Mesendoderm (in vitro differentiated cells): ENCODE measurements around the gene MRPS14.

ENCODE experiments used
- DNase-seq: peaks from one replicate; pipeline ENCODE4 v3.0.0; 2013
- H2AK5ac ChIP-seq: 2 replicates; pipeline ENCODE4 v1.6.1; 2013; ENCODE audit warnings: low read length, inconsistent platforms
- H2BK120ac ChIP-seq: 2 replicates; pipeline ENCODE4 v1.6.1; 2013; ENCODE audit warnings: low read depth, mild to moderate bottlenecking, low read length, moderate library complexity, mixed read lengths
- H2BK15ac ChIP-seq: replicated peaks from 2 replicates; pipeline ENCODE4 v1.6.1; 2013; ENCODE audit warnings: low read depth, mild to moderate bottlenecking, moderate library complexity
- H2BK5ac ChIP-seq: 2 replicates; pipeline ENCODE4 v1.6.1; 2013; ENCODE audit warnings: low read length, inconsistent platforms
- H3K18ac ChIP-seq: 2 replicates; pipeline ENCODE4 v1.6.1; 2013; ENCODE audit warnings: mild to moderate bottlenecking, low read length, mixed read lengths
- H3K23ac ChIP-seq: one replicate; pipeline ENCODE4 v1.6.1; 2013; ENCODE audit warnings: low read length
- H3K27ac ChIP-seq: 2 replicates; pipeline ENCODE4 v1.5.1; 2013; ENCODE audit warnings: low read depth, mild to moderate bottlenecking, inconsistent platforms, low read length, moderate library complexity
- H3K27me3 ChIP-seq: 2 replicates; pipeline ENCODE4 v1.6.1; 2013; ENCODE audit warnings: low read length, control low read depth, mild to moderate bottlenecking, inconsistent platforms; ENCODE audit not compliant: insufficient read depth, poor library complexity
- H3K36me3 ChIP-seq: 2 replicates; pipeline ENCODE4 v1.6.1; 2013; ENCODE audit warnings: low read length, inconsistent platforms; ENCODE audit not compliant: control insufficient read depth, insufficient read depth
- H3K4ac ChIP-seq: one replicate; pipeline ENCODE4 v1.6.1; 2013; ENCODE audit warnings: low read depth, mild to moderate bottlenecking, low read length, moderate library complexity
- H3K4me1 ChIP-seq: 2 replicates; pipeline ENCODE4 v1.6.1; 2013; ENCODE audit warnings: low read depth, low read length, inconsistent platforms; ENCODE audit not compliant: control insufficient read depth
- H3K4me2 ChIP-seq: 2 replicates; pipeline ENCODE4 v1.6.1; 2013; ENCODE audit warnings: low read length
- H3K4me3 ChIP-seq: 2 replicates; pipeline ENCODE4 v1.5.1; 2013; ENCODE audit warnings: mild to moderate bottlenecking, low read length
- H3K56ac ChIP-seq: one replicate; pipeline ENCODE4 v1.6.1; 2013; ENCODE audit warnings: low read length
- H3K79me1 ChIP-seq: 2 replicates; pipeline ENCODE4 v1.6.1; 2013; ENCODE audit warnings: low read length, inconsistent platforms
- H3K79me2 ChIP-seq: 2 replicates; pipeline ENCODE4 v1.6.1; 2013; ENCODE audit warnings: mild to moderate bottlenecking, low read length; ENCODE audit not compliant: control insufficient read depth, insufficient read depth
- H3K9ac ChIP-seq: 2 replicates; pipeline ENCODE4 v1.6.1; 2013; ENCODE audit warnings: low read length, inconsistent platforms
- H4K5ac ChIP-seq: one replicate; pipeline ENCODE4 v1.6.1; 2013; ENCODE audit warnings: low read length
- H4K8ac ChIP-seq: one replicate; pipeline ENCODE4 v1.6.1; 2013; ENCODE audit warnings: low read depth, mild to moderate bottlenecking, control low read depth, low read length, moderate library complexity
- WGBS: extraction: QIAGEN DNeasy Blood & Tissue Kit; methylation state at CpG from one replicate; pipeline ENCODE4 v1.1.7; 2013; ENCODE audit warnings: low lambda C conversion rate, missing lambda C conversion rate; ENCODE audit not compliant: insufficient coverage; ENCODE audit errors: extremely low coverage; 5-methylcytosine and 5-hydroxymethylcytosine counted together

Gene MRPS14

GRCh38 chr1:174989536-174990220, 33.5 kb downstream of the MRPS14 start:
- no CpG with 5 or more reads among the region's 5 CpGs for WGBS

GRCh38 chr1:174988986-174989385, 34.2 kb downstream of the MRPS14 start:
- Histone ChIP-seq H3K9ac (no peak overlapping the region), H3K79me1 (no peaks in the 10 kb centered on the region), H3K27ac (no peak overlapping the region), H3K4me2 (no peak overlapping the region), H3K18ac (no peak overlapping the region), H4K5ac (no peak overlapping the region), H3K4me3 (no peak overlapping the region), H3K4ac (no peak overlapping the region), H2BK120ac (no peak overlapping the region), H2AK5ac (no peak overlapping the region), H2BK15ac (no peak overlapping the region), H3K23ac (no peak overlapping the region), H3K27me3 (no peaks in the 10 kb centered on the region), H3K56ac (no peak overlapping the region), H3K36me3 (no peaks in the 10 kb centered on the region), H3K79me2 (no peaks in the 10 kb centered on the region), H2BK5ac (no peak overlapping the region), H4K8ac (no peak overlapping the region), H3K4me1 (no peaks in the 10 kb centered on the region)
- no peak for DNase-seq
- WGBS, result no CpG with 5 or more reads among the region's 3 CpGs

More at GRCh38 chr1:174989536-174990220, 33.5 kb downstream of the MRPS14 start:
- Histone ChIP-seq H3K9ac (no peak overlapping the region), H4K5ac (no peak overlapping the region), H3K4me3 (no peak overlapping the region), H3K4me2 (no peak overlapping the region), H3K27me3 (no peaks in the 10 kb centered on the region), H3K79me1 (no peaks in the 10 kb centered on the region), H2BK5ac (no peak overlapping the region), H3K27ac (no peak overlapping the region), H2BK15ac (no peak overlapping the region), H2BK120ac (no peak overlapping the region), H3K18ac (no peak overlapping the region), H3K36me3 (no peaks in the 10 kb centered on the region), H3K4me1 (no peaks in the 10 kb centered on the region), H4K8ac (no peak overlapping the region), H3K79me2 (no peaks in the 10 kb centered on the region), H2AK5ac (no peak overlapping the region), H3K23ac (no peak overlapping the region), H3K56ac (no peak overlapping the region), H3K4ac (no peak overlapping the region)
- DNase-seq, result no peak

GRCh38 chr1:174988539-174988938, 34.7 kb downstream of the MRPS14 start:
- no peak overlapping the region for H3K23ac ChIP-seq
- no peak overlapping the region for H2BK120ac ChIP-seq
- H3K27me3 ChIP-seq, result no peaks in the 10 kb centered on the region
- H3K4me1 ChIP-seq, result no peaks in the 10 kb centered on the region
- no peak overlapping the region for H2AK5ac ChIP-seq
- no peaks in the 10 kb centered on the region for H3K79me1 ChIP-seq
- H3K79me2 ChIP-seq, result no peaks in the 10 kb centered on the region
- H2BK5ac ChIP-seq, result no peak overlapping the region
- no peak overlapping the region for H3K4ac ChIP-seq
- H3K18ac ChIP-seq, result no peak overlapping the region
- H2BK15ac ChIP-seq, result no peak overlapping the region
- no peaks in the 10 kb centered on the region for H3K36me3 ChIP-seq
- H3K56ac ChIP-seq, result no peak overlapping the region
- no peak for DNase-seq
- H4K5ac ChIP-seq, result no peak overlapping the region
- H3K27ac ChIP-seq, result no peak overlapping the region
- H4K8ac ChIP-seq, result no peak overlapping the region
- no peak overlapping the region for H3K4me3 ChIP-seq
- no peak overlapping the region for H3K9ac ChIP-seq
- no peak overlapping the region for H3K4me2 ChIP-seq

- H4K5ac ChIP-seq, result no peak overlapping the region
- no peak overlapping the region for H3K56ac ChIP-seq
- H3K4me3 ChIP-seq, result no peak overlapping the region
- H2BK15ac ChIP-seq, result no peak overlapping the region
- H4K8ac ChIP-seq, result no peak overlapping the region
- H3K4ac ChIP-seq, result no peak overlapping the region
- no peak overlapping the region for H3K23ac ChIP-seq
- H3K27ac ChIP-seq, result no peak overlapping the region
- DNase-seq, result no peak
- no CpG with 5 or more reads among the region's 4 CpGs for WGBS
- H3K36me3 ChIP-seq, result no peaks in the 10 kb centered on the region
- no peak overlapping the region for H3K9ac ChIP-seq
- no peak overlapping the region for H2BK120ac ChIP-seq
- no peaks in the 10 kb centered on the region for H3K79me2 ChIP-seq
- H3K27me3 ChIP-seq, result no peaks in the 10 kb centered on the region
- H2BK5ac ChIP-seq, result no peak overlapping the region
- no peak overlapping the region for H3K4me2 ChIP-seq
- no peaks in the 10 kb centered on the region for H3K4me1 ChIP-seq
- H2AK5ac ChIP-seq, result no peak overlapping the region
- H3K79me1 ChIP-seq, result no peaks in the 10 kb centered on the region
- H3K18ac ChIP-seq, result no peak overlapping the region
These were observed 38.3 kb downstream of the MRPS14 start for GRCh38 chr1:174984952-174985351.

GRCh38 chr1:174982971-174983689, 40.1 kb downstream of the MRPS14 start:
- Histone ChIP-seq H3K79me2 (no peaks in the 10 kb centered on the region), H2BK15ac (no peak overlapping the region), H3K27me3 (no peaks in the 10 kb centered on the region), H3K4me1 (no peaks in the 10 kb centered on the region), H2AK5ac (no peak overlapping the region), H3K79me1 (no peaks in the 10 kb centered on the region), H3K4ac (no peak overlapping the region), H4K5ac (no peak overlapping the region), H2BK5ac (no peak overlapping the region), H3K36me3 (no peaks in the 10 kb centered on the region), H3K23ac (no peak overlapping the region), H3K18ac (no peak overlapping the region), H4K8ac (no peak overlapping the region), H3K9ac (no peak overlapping the region), H2BK120ac (no peak overlapping the region), H3K4me3 (no peak overlapping the region), H3K4me2 (no peak overlapping the region), H3K27ac (no peak overlapping the region), H3K56ac (no peak overlapping the region)
- DNase-seq, result peak; percentile 53
